DMS 273 treated with DMSO at 0.1 percent for 48 hours (cell line): ENCODE measurements around the gene ERCC1.

Source experiments
- DNase-seq: peaks from one replicate; lab custom pipeline; 2025; lab: John Stamatoyannopoulos, UW

ERCC1 gene

GRCh38 chr19:45423589-45424190 lies at the start of gene ERCC1:
Gene ERCC1, minus strand, starts transcription at chr19:45423917. Its CDS starts 543 bp downstream, at chr19:45423374.
- DNase-seq, result peak; percentile 92

- no peak for DNase-seq
Observed at GRCh38 chr19:45473367-45473681, 49.6 kb upstream of the ERCC1 start.

GRCh38 chr19:45472563-45473366 lies 49.0 kb upstream of the ERCC1 start:
- no peak for DNase-seq

- DNase-seq, result no peak
Observed at GRCh38 chr19:45471931-45472562, 48.3 kb upstream of the ERCC1 start.

- no peak for DNase-seq
Observed at GRCh38 chr19:45471111-45471930, 47.6 kb upstream of the ERCC1 start.

GRCh38 chr19:45470762-45471081 lies 47.0 kb upstream of the ERCC1 start:
- no peak for DNase-seq

- DNase-seq, result no peak
Observed at GRCh38 chr19:45469945-45470761, 46.4 kb upstream of the ERCC1 start.

- peak; percentile 83 for DNase-seq
Observed at GRCh38 chr19:45469132-45469944, 45.6 kb upstream of the ERCC1 start.

- DNase-seq, result no peak
Observed at GRCh38 chr19:45468803-45469131, 45.0 kb upstream of the ERCC1 start.

- DNase-seq, result no peak
Observed at GRCh38 chr19:45468159-45468651, 44.5 kb upstream of the ERCC1 start.

GRCh38 chr19:45467456-45468158 lies 43.9 kb upstream of the ERCC1 start, which contains the start of gene FOSB:
Gene FOSB, plus strand, starts transcription at chr19:45467996. Its CDS starts 591 bp downstream, at chr19:45468587.
- DNase-seq, result peak; percentile 77

GRCh38 chr19:45467115-45467455 lies 43.4 kb upstream of the ERCC1 start:
- DNase-seq, result no peak

GRCh38 chr19:45464852-45465441 lies 41.2 kb upstream of the ERCC1 start:
- no peak for DNase-seq

- no peak for DNase-seq
Observed at GRCh38 chr19:45464274-45464673, 40.6 kb upstream of the ERCC1 start.

GRCh38 chr19:45463241-45463640 lies 39.5 kb upstream of the ERCC1 start:
- DNase-seq, result no peak

- no peak for DNase-seq
Observed at GRCh38 chr19:45462174-45462573, 38.5 kb upstream of the ERCC1 start.

- DNase-seq, result no peak
Observed at GRCh38 chr19:45460807-45461347, 37.2 kb upstream of the ERCC1 start.

GRCh38 chr19:45457776-45458175 lies 34.1 kb upstream of the ERCC1 start:
- DNase-seq, result no peak

- no peak for DNase-seq
Observed at GRCh38 chr19:45456500-45456815, 32.7 kb upstream of the ERCC1 start.
